Measurements from ENCODE around the gene PTPRO. TPM values are rescaled to one million over a fixed set of nuclear protein-coding genes. Genes with fewer than 3 reads are reported as not detected.

The PTPRO gene
- total RNA-seq, 2 donors from 2014 or later, result 1.1 to 4.5 TPM

DNA sequence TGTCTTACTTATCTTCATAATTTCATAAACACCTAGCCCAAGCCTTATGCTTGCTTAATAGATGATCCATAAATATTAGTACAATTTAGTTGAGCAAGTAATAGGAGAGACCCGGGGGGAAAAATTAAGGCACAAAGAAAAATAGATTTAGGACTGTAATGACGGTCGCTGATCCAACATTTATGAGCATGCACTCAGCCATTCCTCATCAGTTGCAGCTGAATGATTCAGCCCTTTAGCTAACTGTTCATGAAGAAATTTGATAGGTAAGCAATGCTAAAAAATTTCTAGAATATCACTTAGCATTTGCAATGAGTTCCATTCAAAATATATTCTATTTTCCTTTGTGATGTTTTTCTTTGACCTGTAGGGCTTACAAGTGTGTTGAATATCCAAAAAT lies 163.2 kb downstream of the PTPRO start:
- no peak for ATAC-seq
- Mint-ChIP-seq H3K4me1 (no peaks in the 10 kb centered on the region), H3K27ac (no peak overlapping the region), H3K4me3 (no peak overlapping the region), H3K36me3 (ENCODE audit: low read depth) (no peaks in the 10 kb centered on the region), H3K27me3 (peaks cover 68% of the 10 kb centered on the region)
- DNase-seq, result no peak
- no peaks in the 10 kb centered on the region for H3K9me3 ChIP-seq (ENCODE audit: control insufficient read depth, low read length, poor library complexity, severe bottlenecking)

DNA sequence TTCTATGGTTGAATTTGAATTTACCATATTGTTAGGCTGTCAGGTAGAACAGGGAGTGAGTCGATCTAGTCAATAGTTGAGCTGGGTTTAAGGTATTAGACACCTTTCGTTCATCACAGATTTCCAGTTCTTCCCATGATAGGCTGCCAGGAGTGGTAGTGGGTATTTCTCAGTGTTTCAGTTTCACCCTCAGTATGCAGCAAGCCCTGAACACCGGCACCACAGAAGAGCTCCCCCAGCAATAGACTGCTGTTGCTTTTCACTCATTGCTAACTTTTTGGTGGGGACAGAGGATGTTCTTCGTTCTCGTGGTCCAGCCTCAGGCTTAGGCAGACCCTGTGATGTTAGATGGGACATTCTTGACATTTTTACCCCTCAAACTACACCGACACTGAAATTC lies 164.6 kb downstream of the PTPRO start:
- DNase-seq, result no peak
- Mint-ChIP-seq H3K4me1 (no peaks in the 10 kb centered on the region), H3K4me3 (no peak overlapping the region), H3K27me3 (peaks cover 54% of the 10 kb centered on the region), H3K36me3 (ENCODE audit: low read depth) (no peaks in the 10 kb centered on the region), H3K27ac (no peak overlapping the region)
- H3K9me3 ChIP-seq (ENCODE audit: control insufficient read depth, low read length, poor library complexity, severe bottlenecking), result no peaks in the 10 kb centered on the region
- no peak for ATAC-seq

DNA sequence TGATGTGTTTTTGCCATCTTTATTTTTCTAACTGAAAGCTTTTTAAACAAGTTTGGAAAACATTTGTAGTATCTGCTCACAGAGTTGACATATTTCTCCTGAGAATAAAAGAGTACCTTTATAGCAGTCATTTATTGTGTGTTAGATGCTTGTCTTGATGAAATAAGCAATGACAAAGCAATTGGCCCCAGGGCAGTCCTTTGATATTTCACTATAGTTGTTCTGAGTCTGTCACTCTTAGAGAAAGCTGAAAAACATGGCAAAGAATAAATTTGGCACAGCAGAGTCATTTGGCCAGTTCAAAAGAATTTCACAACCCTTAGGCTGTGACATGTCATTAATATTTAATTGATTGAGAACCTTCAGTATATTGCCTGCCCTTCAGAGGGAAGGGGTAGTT lies 166.2 kb downstream of the PTPRO start:
- Mint-ChIP-seq H3K4me1 (no peaks in the 10 kb centered on the region), H3K27ac (no peak overlapping the region), H3K27me3 (peaks cover 40% of the 10 kb centered on the region), H3K4me3 (no peak overlapping the region), H3K36me3 (ENCODE audit: low read depth) (no peaks in the 10 kb centered on the region)
- ATAC-seq (no peak), DNase-seq (no peak)
- H3K9me3 ChIP-seq (ENCODE audit: control insufficient read depth, low read length, poor library complexity, severe bottlenecking), result no peaks in the 10 kb centered on the region

DNA sequence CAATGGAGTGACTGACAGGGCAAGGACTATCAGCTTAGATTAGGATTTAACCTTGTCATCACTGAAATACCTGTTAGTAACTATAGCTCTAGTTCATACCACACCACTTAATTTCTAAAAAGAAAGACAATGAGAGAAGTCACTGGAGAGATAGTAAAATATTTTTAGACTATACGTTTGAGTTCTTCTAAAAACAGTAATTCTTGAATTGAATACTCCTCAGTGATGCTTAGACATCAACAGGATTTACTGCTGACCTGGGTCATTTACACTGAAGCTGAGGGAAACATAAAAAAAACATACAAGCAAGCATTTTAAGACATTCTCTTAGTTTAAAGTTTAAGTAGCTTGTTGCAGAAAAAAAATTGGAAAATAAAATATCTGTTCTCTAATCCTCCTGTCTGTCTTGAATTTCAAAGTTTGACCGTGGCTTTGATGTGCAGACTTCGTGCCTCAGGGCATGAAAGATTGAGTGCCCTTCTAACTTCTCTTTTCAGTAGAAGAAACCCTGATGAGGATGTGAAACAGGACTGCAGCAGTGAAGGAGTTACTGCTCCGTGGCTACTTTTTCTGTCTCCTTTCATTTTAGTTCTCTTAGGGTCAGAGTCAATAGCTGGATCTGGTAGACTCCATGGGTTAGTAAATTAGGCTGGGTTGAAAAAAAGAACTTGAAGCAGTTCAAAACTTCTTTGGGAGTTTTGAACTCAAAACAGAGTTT lies 172.2 kb downstream of the PTPRO start:
- no peaks in the 10 kb centered on the region for H3K9me3 ChIP-seq (ENCODE audit: control insufficient read depth, low read length, poor library complexity, severe bottlenecking)
- Mint-ChIP-seq H3K4me3 (no peak overlapping the region), H3K4me1 (peaks cover 5% of the 10 kb centered on the region), H3K36me3 (ENCODE audit: low read depth) (no peaks in the 10 kb centered on the region), H3K27me3 (peaks cover 30% of the 10 kb centered on the region), H3K27ac (no peak overlapping the region)
- no peak for DNase-seq
- no peak for ATAC-seq

DNA sequence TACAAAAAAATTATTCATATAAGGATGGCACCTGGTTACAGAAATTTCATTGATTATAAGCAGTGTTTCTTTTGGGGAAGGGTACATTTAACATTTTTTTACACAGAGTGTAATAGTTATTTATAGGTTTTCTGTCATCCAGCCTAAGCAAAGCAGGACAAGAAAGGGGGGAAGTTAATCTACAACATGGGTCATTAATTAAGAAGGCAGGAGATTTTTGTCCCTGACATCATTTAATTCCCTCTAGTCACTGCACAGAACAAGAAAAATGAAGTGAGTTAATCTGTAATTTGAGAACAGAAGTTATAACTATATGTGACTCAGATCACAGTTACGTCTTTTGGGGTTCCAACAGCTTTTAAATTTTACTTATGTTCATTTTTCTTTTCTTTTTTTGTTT lies 173.4 kb downstream of the PTPRO start:
- DNase-seq (no peak), ATAC-seq (no peak)
- Mint-ChIP-seq H3K27me3 (peaks cover 36% of the 10 kb centered on the region), H3K4me3 (no peak overlapping the region), H3K4me1 (peaks cover 5% of the 10 kb centered on the region), H3K36me3 (ENCODE audit: low read depth) (no peaks in the 10 kb centered on the region), H3K27ac (no peak overlapping the region)
- H3K9me3 ChIP-seq (ENCODE audit: control insufficient read depth, low read length, poor library complexity, severe bottlenecking), result no peaks in the 10 kb centered on the region

DNA sequence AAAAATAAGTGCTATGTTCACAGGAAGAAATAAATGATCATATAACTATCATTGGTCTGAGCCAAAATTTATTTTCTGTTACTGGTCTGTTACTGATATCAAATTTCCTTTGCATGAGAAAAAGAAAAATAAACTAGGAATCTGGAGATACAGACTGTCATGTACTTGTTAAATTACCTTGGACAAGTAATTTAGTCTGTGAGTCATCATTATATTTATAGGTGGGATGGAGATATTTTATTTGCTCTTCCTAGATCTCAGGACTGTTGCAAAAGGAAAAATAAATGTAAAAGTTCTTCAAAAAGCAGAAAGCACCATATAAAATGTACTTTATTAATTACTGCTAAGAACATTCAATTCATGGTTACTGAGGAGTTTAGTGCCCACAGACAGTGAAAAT lies 174.4 kb downstream of the PTPRO start:
- peaks cover 5% of the 10 kb centered on the region for H3K4me1 Mint-ChIP-seq
- ATAC-seq, result no peak
- no peaks in the 10 kb centered on the region for H3K36me3 Mint-ChIP-seq (ENCODE audit: low read depth)
- no peak overlapping the region for H3K4me3 Mint-ChIP-seq
- peaks cover 36% of the 10 kb centered on the region for H3K27me3 Mint-ChIP-seq
- H3K9me3 ChIP-seq (ENCODE audit: control insufficient read depth, low read length, poor library complexity, severe bottlenecking), result no peaks in the 10 kb centered on the region
- H3K27ac Mint-ChIP-seq, result no peak overlapping the region
- DNase-seq, result no peak

DNA sequence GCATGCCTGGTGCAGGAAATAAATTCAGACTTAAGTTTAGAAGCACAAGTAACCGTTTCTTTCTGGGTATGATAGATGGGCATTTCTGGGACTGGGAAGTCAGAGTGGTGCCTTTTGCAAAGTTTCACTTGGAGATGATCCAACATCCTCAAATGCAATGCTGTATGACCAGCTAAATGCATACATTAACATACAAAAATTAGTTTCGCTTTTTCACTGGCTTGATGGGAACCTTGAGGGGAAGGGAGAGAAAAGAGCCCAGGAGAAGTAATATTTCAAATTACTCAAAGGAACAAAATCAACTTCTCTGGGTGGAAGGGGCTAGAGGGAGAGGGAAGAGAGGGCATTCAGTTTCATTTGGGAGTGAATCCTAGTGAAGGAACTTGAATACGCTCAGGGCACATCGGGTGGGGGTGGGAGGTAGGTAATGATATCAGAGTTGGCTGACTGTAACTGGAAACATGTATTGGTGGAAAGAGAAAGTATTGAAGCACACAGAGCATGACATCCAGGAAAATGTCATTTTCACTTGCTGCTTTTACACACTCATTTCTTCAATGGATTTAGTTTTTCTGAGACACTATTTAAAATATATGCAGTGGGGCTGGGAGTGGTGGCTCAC lies 175.5 kb downstream of the PTPRO start:
- no peaks in the 10 kb centered on the region for H3K9me3 ChIP-seq (ENCODE audit: control insufficient read depth, low read length, poor library complexity, severe bottlenecking)
- peaks cover 5% of the 10 kb centered on the region for H3K4me1 Mint-ChIP-seq
- ATAC-seq (no peak), DNase-seq (no peak)
- H3K4me3 Mint-ChIP-seq, result no peak overlapping the region
- H3K27ac Mint-ChIP-seq, result no peak overlapping the region
- H3K36me3 Mint-ChIP-seq (ENCODE audit: low read depth), result no peaks in the 10 kb centered on the region
- H3K27me3 Mint-ChIP-seq, result peaks cover 36% of the 10 kb centered on the region

DNA sequence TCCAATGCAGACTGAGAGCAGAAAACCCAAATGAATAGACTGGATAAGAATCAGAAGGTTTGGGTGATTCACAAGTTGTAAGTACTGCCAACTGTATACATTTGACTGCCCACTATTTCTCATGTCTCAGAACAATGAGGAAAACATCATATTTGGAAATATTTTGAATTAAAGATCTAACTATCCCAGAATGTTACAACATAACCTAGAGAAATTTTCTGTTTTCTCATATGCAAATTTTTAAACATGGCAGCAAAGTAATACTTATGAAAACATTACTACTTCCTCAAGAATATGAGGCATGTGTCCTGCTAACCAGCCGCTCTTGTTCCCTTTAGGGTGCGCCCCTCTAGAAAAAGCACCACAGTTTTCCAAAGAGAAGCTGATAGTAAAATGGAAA lies 179.9 kb downstream of the PTPRO start:
- DNase-seq (no peak), ATAC-seq (no peak)
- no peak overlapping the region for H3K4me3 Mint-ChIP-seq
- no peak overlapping the region for H3K27ac Mint-ChIP-seq
- no peaks in the 10 kb centered on the region for H3K9me3 ChIP-seq (ENCODE audit: control insufficient read depth, low read length, poor library complexity, severe bottlenecking)
- peaks cover 3% of the 10 kb centered on the region for H3K4me1 Mint-ChIP-seq
- peaks cover 47% of the 10 kb centered on the region for H3K27me3 Mint-ChIP-seq
- H3K36me3 Mint-ChIP-seq (ENCODE audit: low read depth), result no peaks in the 10 kb centered on the region

DNA sequence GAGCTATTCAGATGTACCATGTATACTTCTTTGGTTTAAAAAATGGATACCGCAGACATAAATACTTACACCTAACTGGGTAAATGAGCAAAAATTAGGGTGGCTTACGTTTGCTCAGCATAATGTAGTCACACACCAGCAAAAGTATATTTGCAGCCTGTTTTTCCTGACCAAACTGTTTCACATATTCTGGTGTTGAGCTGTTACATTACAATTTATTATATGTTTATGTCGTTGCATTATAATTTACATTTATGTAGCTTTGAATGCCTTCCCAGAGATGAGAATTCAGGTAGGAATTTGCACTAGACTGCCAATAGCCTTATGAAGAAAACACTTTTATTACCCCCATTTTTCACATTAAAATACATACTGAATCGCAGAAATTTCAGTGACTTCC lies 183.3 kb downstream of the PTPRO start:
- no peak for DNase-seq
- no peak overlapping the region for H3K4me3 Mint-ChIP-seq

DNA sequence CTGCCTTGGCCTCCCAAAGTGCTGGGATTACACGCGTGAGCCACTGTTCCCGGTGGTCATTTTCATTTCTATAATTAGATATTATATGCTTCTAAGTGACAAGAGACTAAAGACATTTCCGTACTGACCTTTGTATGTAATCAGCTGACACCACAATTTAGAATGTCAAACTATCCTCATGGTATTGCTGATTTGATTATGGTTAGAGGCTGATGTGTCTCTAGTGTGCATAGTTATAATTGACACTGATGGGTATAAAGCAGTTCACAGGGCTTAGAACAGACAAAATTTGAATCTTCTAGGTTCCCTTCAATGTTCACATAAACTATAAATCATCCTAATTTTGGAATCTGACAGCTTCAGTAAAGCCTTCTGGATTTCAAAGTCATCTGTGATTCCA lies 192.7 kb downstream of the PTPRO start:
- H3K27ac Mint-ChIP-seq, result no peak overlapping the region
- no peaks in the 10 kb centered on the region for H3K9me3 ChIP-seq (ENCODE audit: control insufficient read depth, low read length, poor library complexity, severe bottlenecking)
- no peaks in the 10 kb centered on the region for H3K36me3 Mint-ChIP-seq (ENCODE audit: low read depth)
- no peaks in the 10 kb centered on the region for H3K4me1 Mint-ChIP-seq
- DNase-seq, result no peak
- no peak overlapping the region for H3K4me3 Mint-ChIP-seq
- ATAC-seq, result no peak
- H3K27me3 Mint-ChIP-seq, result peaks cover 26% of the 10 kb centered on the region

More for the DNA sequence above, 183.3 kb downstream of the PTPRO start:
- H3K9me3 ChIP-seq (ENCODE audit: control insufficient read depth, low read length, poor library complexity, severe bottlenecking), result no peaks in the 10 kb centered on the region
- ATAC-seq, result no peak
- Mint-ChIP-seq H3K4me1 (no peaks in the 10 kb centered on the region), H3K27ac (no peak overlapping the region), H3K27me3 (peaks cover 45% of the 10 kb centered on the region), H3K36me3 (ENCODE audit: low read depth) (no peaks in the 10 kb centered on the region)

DNA sequence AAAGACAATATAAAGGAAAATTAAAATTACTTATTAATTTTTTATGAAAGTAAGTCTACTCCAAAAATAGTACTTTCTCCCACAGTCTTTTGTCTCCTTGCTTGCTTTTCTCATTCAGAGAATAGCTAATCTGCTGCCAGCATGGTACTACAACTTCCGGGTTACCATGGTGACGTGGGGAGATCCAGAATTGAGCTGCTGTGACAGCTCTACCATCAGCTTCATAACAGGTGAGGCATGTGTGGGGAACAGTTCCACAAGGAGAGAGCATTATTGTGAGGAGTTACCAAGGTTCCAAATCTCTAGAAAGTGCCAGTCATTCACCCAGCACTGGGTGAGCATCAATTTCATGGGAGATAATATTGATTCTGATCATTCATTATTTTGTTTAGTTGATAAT lies 197.8 kb downstream of the PTPRO start:
- Mint-ChIP-seq H3K4me3 (no peak overlapping the region), H3K27me3 (peaks cover 47% of the 10 kb centered on the region), H3K4me1 (no peaks in the 10 kb centered on the region), H3K27ac (no peak overlapping the region), H3K36me3 (ENCODE audit: low read depth) (no peaks in the 10 kb centered on the region)
- no peaks in the 10 kb centered on the region for H3K9me3 ChIP-seq (ENCODE audit: control insufficient read depth, low read length, poor library complexity, severe bottlenecking)
- ATAC-seq (no peak), DNase-seq (no peak)

DNA sequence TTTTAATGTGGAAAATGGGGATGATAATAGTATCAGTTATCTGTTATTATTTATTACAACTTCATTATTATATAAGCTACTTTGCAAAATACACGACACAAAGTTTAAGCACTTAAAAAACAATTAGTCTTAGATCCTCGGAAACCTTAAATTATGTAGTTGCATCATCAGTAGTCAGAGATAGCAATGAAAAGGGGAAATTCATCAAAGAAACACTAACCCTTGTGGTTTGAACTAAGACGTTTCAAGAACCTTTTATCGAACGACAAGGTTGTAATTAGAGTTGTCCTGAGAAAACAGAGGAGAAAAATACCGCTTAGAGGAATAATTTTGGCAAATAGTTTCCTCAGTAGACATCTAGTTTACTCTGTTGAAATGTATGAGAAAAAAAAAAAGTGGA lies 198.5 kb downstream of the PTPRO start:
- no peaks in the 10 kb centered on the region for H3K36me3 Mint-ChIP-seq (ENCODE audit: low read depth)
- H3K4me1 Mint-ChIP-seq, result no peaks in the 10 kb centered on the region
- ATAC-seq (no peak), DNase-seq (no peak)
- H3K9me3 ChIP-seq (ENCODE audit: control insufficient read depth, low read length, poor library complexity, severe bottlenecking), result no peaks in the 10 kb centered on the region
- no peak overlapping the region for H3K4me3 Mint-ChIP-seq
- H3K27me3 Mint-ChIP-seq, result peaks cover 52% of the 10 kb centered on the region
- H3K27ac Mint-ChIP-seq, result no peak overlapping the region

DNA sequence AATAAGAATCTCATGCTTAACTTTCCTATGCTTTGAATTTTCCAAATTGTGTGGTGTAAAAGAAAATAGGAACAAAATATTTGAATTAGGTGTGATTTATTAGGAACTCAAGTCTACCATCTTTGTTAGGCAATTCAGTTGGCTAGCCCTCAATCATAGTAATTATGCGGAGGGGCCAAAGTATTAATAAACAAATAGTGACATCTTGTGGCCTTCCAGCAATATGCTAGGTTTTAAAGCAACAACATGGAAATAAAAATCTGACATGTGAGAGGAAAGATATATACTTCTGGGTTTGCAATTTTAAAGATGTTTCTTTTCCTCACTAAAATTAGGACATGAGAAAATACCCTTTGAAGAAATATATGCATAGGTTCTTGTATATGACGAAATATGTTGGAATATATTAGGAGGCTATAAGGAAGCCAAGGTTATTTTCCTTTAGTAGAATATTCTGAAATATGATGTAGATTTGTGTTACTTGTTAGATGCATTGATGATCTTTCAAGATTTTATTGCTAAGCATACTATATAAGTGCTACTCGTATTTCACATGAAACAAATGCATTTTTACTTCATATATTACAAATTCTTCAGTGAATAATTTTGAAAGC lies 200.4 kb downstream of the PTPRO start:
- Mint-ChIP-seq H3K27ac (no peak overlapping the region), H3K4me3 (no peak overlapping the region), H3K36me3 (ENCODE audit: low read depth) (no peaks in the 10 kb centered on the region), H3K27me3 (peaks cover 46% of the 10 kb centered on the region), H3K4me1 (no peaks in the 10 kb centered on the region)
- no peak for ATAC-seq
- DNase-seq, result no peak
- H3K9me3 ChIP-seq (ENCODE audit: control insufficient read depth, low read length, poor library complexity, severe bottlenecking), result no peaks in the 10 kb centered on the region

DNA sequence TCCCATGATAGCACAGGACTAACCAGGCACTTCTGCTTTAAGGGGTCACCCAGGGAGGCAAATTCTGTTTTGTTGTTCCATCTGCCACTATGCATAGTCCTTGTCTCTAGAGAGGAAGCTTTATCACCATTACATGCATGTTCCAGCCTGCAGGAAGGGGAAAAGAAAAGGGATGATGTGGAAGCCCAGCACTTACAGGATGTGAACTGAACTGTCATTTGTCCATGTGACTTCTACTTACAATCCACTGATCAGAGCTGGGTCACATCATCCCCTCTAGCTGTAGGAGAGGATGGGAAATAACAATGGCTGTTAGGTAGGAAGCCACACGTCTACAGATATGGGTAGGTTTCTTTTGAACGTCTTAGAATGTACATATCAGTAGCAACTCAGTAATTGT lies 203.1 kb downstream of the PTPRO start:
- H3K9me3 ChIP-seq (ENCODE audit: control insufficient read depth, low read length, poor library complexity, severe bottlenecking), result no peaks in the 10 kb centered on the region
- no peak overlapping the region for H3K27ac Mint-ChIP-seq
- no peak for ATAC-seq

More for the DNA sequence above, 203.1 kb downstream of the PTPRO start:
- no peak for DNase-seq
- peaks cover 22% of the 10 kb centered on the region for H3K27me3 Mint-ChIP-seq
- no peaks in the 10 kb centered on the region for H3K36me3 Mint-ChIP-seq (ENCODE audit: low read depth)
- H3K4me1 Mint-ChIP-seq, result no peaks in the 10 kb centered on the region
- H3K4me3 Mint-ChIP-seq, result no peak overlapping the region
